SU-DHL-6 (cell line): ENCODE data around the gene TTBK1.

ENCODE experiments used
- H2AFZ ChIP-seq: fragments of 200-600 bp; sonication (generic); 2 replicates; pipeline ENCODE4 v1.6.1; 2014; ENCODE audit warnings: low read depth, mild to moderate bottlenecking, moderate library complexity, mixed read lengths, antibody characterized with exemption, low read length; ENCODE audit not compliant: severe bottlenecking
- H3F3A ChIP-seq: fragments of 200-600 bp; shearing (Covaris generic); 2 replicates; pipeline ENCODE4 v1.6.0; 2016; ENCODE audit warnings: antibody characterized with exemption, mild to moderate bottlenecking; ENCODE audit not compliant: insufficient read depth
- H3K27ac ChIP-seq: fragments of 200-600 bp; sonication (generic); 2 replicates; pipeline ENCODE4 v1.5.1; 2016; ENCODE audit warnings: low read depth, mild to moderate bottlenecking, low read length, moderate library complexity, mixed read lengths
- H3K27me3 ChIP-seq: fragments of 200-600 bp; sonication (generic), shearing (Covaris generic); 2 replicates; pipeline ENCODE4 v1.6.0; 2014; ENCODE audit warnings: mild to moderate bottlenecking, low read length
- H3K36me3 ChIP-seq: fragments of 200-600 bp; sonication (generic); 2 replicates; pipeline ENCODE4 v1.6.1; 2014; ENCODE audit warnings: mild to moderate bottlenecking, low read length, mixed read lengths
- H3K4me2 ChIP-seq: fragments of 300-600, 200-600 bp; shearing (Covaris generic), sonication (generic); 2 replicates; pipeline ENCODE4 v1.6.0; 2014; ENCODE audit warnings: low read length, low read depth, mild to moderate bottlenecking; ENCODE audit not compliant: poor library complexity, severe bottlenecking
- H3K4me3 ChIP-seq: fragments of 200-600 bp; sonication (generic); 2 replicates; pipeline ENCODE4 v1.5.1; 2014; ENCODE audit warnings: antibody characterized with exemption, low read length, mild to moderate bottlenecking, mixed read lengths; ENCODE audit not compliant: insufficient read depth, poor library complexity, severe bottlenecking
- H3K79me2 ChIP-seq: fragments of 200-600 bp; sonication (generic); 2 replicates; pipeline ENCODE4 v1.6.1; 2014; ENCODE audit warnings: mild to moderate bottlenecking, low read length, moderate library complexity; ENCODE audit not compliant: insufficient read depth
- H3K9ac ChIP-seq: fragments of 200-600 bp; sonication (generic); 2 replicates; pipeline ENCODE4 v1.7.0; 2014; ENCODE audit warnings: mild to moderate bottlenecking, low read length
- H3K9me2 ChIP-seq: fragments of 200-600 bp; sonication (generic); replicated peaks from 2 replicates; pipeline ENCODE4 v1.6.1; 2014; ENCODE audit warnings: low read length; ENCODE audit not compliant: insufficient read depth
- H3K9me3 ChIP-seq: fragments of 200-600 bp; sonication (generic); 2 replicates; pipeline ENCODE4 v1.6.1; 2014; ENCODE audit warnings: low read length, mixed read lengths; ENCODE audit not compliant: insufficient read depth
- H4K20me1 ChIP-seq: fragments of 200-600 bp; sonication (generic); 2 replicates; pipeline ENCODE4 v1.6.1; 2014; ENCODE audit warnings: low read depth, mild to moderate bottlenecking, antibody characterized with exemption, low read length, moderate library complexity, mixed read lengths
- CTCF ChIP-seq: fragments of 200-600 bp; sonication (generic); IDR thresholded peaks from one replicate; pipeline ENCODE4 v1.5.1; 2017; ENCODE audit warnings: antibody characterized with exemption, mild to moderate bottlenecking, low read length, moderate library complexity; ENCODE audit not compliant: insufficient read depth, poor library complexity, severe bottlenecking
- EZH2phosphoT487 ChIP-seq: fragments of 200-600 bp; sonication (generic), shearing (Covaris generic); conservative IDR thresholded peaks from 2 replicates; pipeline ENCODE4 v1.6.1; 2018; ENCODE audit warnings: mild to moderate bottlenecking, antibody characterized with exemption, low read length, moderate library complexity, mixed read lengths

Gene TTBK1

GRCh38 chr6:43205849-43206248, 37.4 kb upstream of the TTBK1 start:
- Histone ChIP-seq H3K9me2 (no peaks in the 10 kb centered on the region), H3K36me3 (peaks cover 8% of the 10 kb centered on the region; the same call in 1 of the 2 replicates), H3F3A (0 out of 2 replicates have a peak, but pooled peaks cover 4% of the 10 kb centered on the region), H3K9me3 (no peaks in the 10 kb centered on the region), H3K27me3 (no peaks in the 10 kb centered on the region), H3K9ac (no peak overlapping the region), H3K4me2 (no peak overlapping the region), H4K20me1 (no peaks in the 10 kb centered on the region), H3K4me3 (no peak overlapping the region), H3K27ac (no peak overlapping the region), H3K79me2 (no peaks in the 10 kb centered on the region), H2AFZ (no peak overlapping the region)
- TF ChIP-seq CTCF (no peak), EZH2phosphoT487 (no peak)

GRCh38 chr6:43207286-43207685, 36.0 kb upstream of the TTBK1 start:
- Histone ChIP-seq H3F3A (0 out of 2 replicates have a peak, but pooled peaks cover 8% of the 10 kb centered on the region), H3K27ac (no peak overlapping the region), H2AFZ (no peak overlapping the region), H3K9ac (no peak overlapping the region), H3K36me3 (peaks cover 6% of the 10 kb centered on the region; the same call in 1 of the 2 replicates), H3K27me3 (no peaks in the 10 kb centered on the region), H3K9me2 (no peaks in the 10 kb centered on the region), H4K20me1 (no peaks in the 10 kb centered on the region), H3K4me3 (no peak overlapping the region), H3K4me2 (no peak overlapping the region), H3K9me3 (no peaks in the 10 kb centered on the region), H3K79me2 (no peaks in the 10 kb centered on the region)
- TF ChIP-seq EZH2phosphoT487, result no peak
- no peak for TF ChIP-seq CTCF

- H3K27me3 ChIP-seq, result no peaks in the 10 kb centered on the region
- H3K4me2 ChIP-seq, result no peak overlapping the region
- no peak overlapping the region for H2AFZ ChIP-seq
- 0 out of 2 replicates have a peak, but pooled peaks cover 4% of the 10 kb centered on the region for H3F3A ChIP-seq
- no peaks in the 10 kb centered on the region for H3K9me3 ChIP-seq
- no peaks in the 10 kb centered on the region for H3K9me2 ChIP-seq
- no peak for TF ChIP-seq EZH2phosphoT487
- TF ChIP-seq CTCF, result no peak
- H3K79me2 ChIP-seq, result no peaks in the 10 kb centered on the region
- no peak overlapping the region for H3K4me3 ChIP-seq
- H3K36me3 ChIP-seq, result peaks cover 6% of the 10 kb centered on the region; the same call in 1 of the 2 replicates
- H3K9ac ChIP-seq, result no peak overlapping the region
- no peak overlapping the region for H3K27ac ChIP-seq
- H4K20me1 ChIP-seq, result no peaks in the 10 kb centered on the region
These were observed 31.3 kb upstream of the TTBK1 start for GRCh38 chr6:43211955-43212354.
